IMR-90 (cell line): ENCODE results near the gene PIAS1. TPM values are rescaled to one million over a fixed set of nuclear protein-coding genes. Genes with fewer than 3 reads are reported as not detected.

Experiments used
- ATAC-seq: fragments of 200-7000 bp; cut with Tn5 transposase; 2 replicates; pipeline ENCODE4 v1.9.1; 2020; ENCODE audit warnings: low read depth, mild to moderate bottlenecking, moderate library complexity
- BruUV-seq: library from RNA; stranded (reverse); fragments of 400-500 nt; replicated peaks from 2 replicates; lab custom pipeline; 2021; lab: Mats Ljungman, UMichigan
- CTCF ChIA-PET: fragments of 300-600 bp; formaldehyde crosslinking; extraction: SDS; loops from one replicate; lab custom pipeline; 2021; ENCODE audit warnings: antibody characterized with exemption; lab: Yijun Ruan, JAX
- POLR2A ChIA-PET: fragments of 300-600 bp; sonication (Branson Sonifier 250); formaldehyde crosslinking; loops from one replicate; lab custom pipeline; 2022; ENCODE audit warnings: antibody characterized with exemption; ENCODE audit not compliant: unreplicated experiment; lab: Charles Lee
- DNase-seq: peaks from one replicate; pipeline ENCODE4 v3.0.0; 2013
- H2AFZ ChIP-seq: replicated peaks from 2 replicates; pipeline ENCODE3; 2013; ENCODE audit warnings: low read length, mild to moderate bottlenecking; ENCODE audit not compliant: poor library complexity
- H2AK5ac ChIP-seq: 2 replicates; pipeline ENCODE4 v1.6.1; 2013; ENCODE audit warnings: low read depth, low read length, inconsistent platforms
- H2AK9ac ChIP-seq: replicated peaks from 2 replicates; pipeline ENCODE3; 2013; ENCODE audit warnings: mild to moderate bottlenecking, low read depth, low read length, moderate library complexity; ENCODE audit not compliant: poor library complexity
- H2BK120ac ChIP-seq: 2 replicates; pipeline ENCODE4 v1.6.1; 2013; ENCODE audit warnings: low read depth, low read length, inconsistent platforms
- H2BK15ac ChIP-seq: 3 replicates; pipeline ENCODE4 v1.6.1; 2013; ENCODE audit warnings: low read depth, low read length, inconsistent platforms
- H2BK20ac ChIP-seq: 2 replicates; pipeline ENCODE4 v1.6.1; 2013; ENCODE audit warnings: low read depth, mild to moderate bottlenecking, inconsistent platforms, low read length, moderate library complexity
- H2BK5ac ChIP-seq: 2 replicates; pipeline ENCODE4 v1.6.1; 2013; ENCODE audit warnings: mild to moderate bottlenecking, low read depth, low read length, inconsistent platforms; ENCODE audit not compliant: poor library complexity, severe bottlenecking
- H3K14ac ChIP-seq: replicated peaks from 2 replicates; pipeline ENCODE4 v1.6.1; 2013; ENCODE audit warnings: low read depth, low read length, inconsistent platforms
- H3K18ac ChIP-seq: 2 replicates; pipeline ENCODE4 v1.6.1; 2013; ENCODE audit warnings: low read depth, low read length, control low read depth
- H3K23ac ChIP-seq: 2 replicates; pipeline ENCODE4 v1.6.1; 2013; ENCODE audit warnings: low read depth, low read length, inconsistent platforms
- H3K27ac ChIP-seq: 2 replicates; pipeline ENCODE4 v1.5.1; 2013; ENCODE audit warnings: mild to moderate bottlenecking, control low read depth, low read length; ENCODE audit not compliant: insufficient read depth
- H3K27me3 ChIP-seq: 2 replicates; pipeline ENCODE4 v1.6.1; 2013; ENCODE audit warnings: low read length; ENCODE audit not compliant: control insufficient read depth, insufficient read depth
- H3K36me3 ChIP-seq: 2 replicates; pipeline ENCODE4 v1.6.1; 2013; ENCODE audit warnings: low read length, mixed read lengths; ENCODE audit not compliant: control insufficient read depth, insufficient read depth
- H3K4ac ChIP-seq: 2 replicates; pipeline ENCODE4 v1.6.1; 2013; ENCODE audit warnings: low read depth, low read length, inconsistent platforms
- H3K4me1 ChIP-seq: 2 replicates; pipeline ENCODE4 v1.6.1; 2013; ENCODE audit warnings: low read length, mixed read lengths; ENCODE audit not compliant: control insufficient read depth, insufficient read depth
- H3K4me2 ChIP-seq: 2 replicates; pipeline ENCODE4 v1.6.1; 2013; ENCODE audit warnings: low read depth, mild to moderate bottlenecking, control low read depth, low read length, moderate library complexity
- H3K4me3 ChIP-seq: 2 replicates; pipeline ENCODE4 v1.5.1; 2013; ENCODE audit warnings: low read depth, mild to moderate bottlenecking, control low read depth, low read length, moderate library complexity; ENCODE audit not compliant: insufficient read depth
- H3K56ac ChIP-seq: 2 replicates; pipeline ENCODE4 v1.6.1; 2013; ENCODE audit warnings: low read length, inconsistent platforms; ENCODE audit not compliant: insufficient read depth; ENCODE audit errors: extremely low read depth
- H3K79me1 ChIP-seq, 2 experiments: 2 replicates each; pipeline ENCODE4 v1.6.1; 2013; ENCODE audit warnings: low read length in 2 of 2, inconsistent platforms in 1 of 2, low read depth in 1 of 2
- H3K9ac ChIP-seq: 2 replicates; pipeline ENCODE4 v1.6.1; 2013; ENCODE audit warnings: low read depth, low read length, control low read depth
- H3K9me1 ChIP-seq: 2 replicates; pipeline ENCODE4 v1.6.1; 2013; ENCODE audit warnings: low read length, inconsistent platforms; ENCODE audit not compliant: insufficient read depth
- H3K9me3 ChIP-seq: 2 replicates; pipeline ENCODE4 v1.6.1; 2013; ENCODE audit warnings: low read length; ENCODE audit not compliant: control insufficient read depth, insufficient read depth
- H4K20me1 ChIP-seq: 2 replicates; pipeline ENCODE4 v1.6.1; 2013; ENCODE audit warnings: low read length, inconsistent platforms; ENCODE audit not compliant: insufficient read depth
- H4K5ac ChIP-seq: 2 replicates; pipeline ENCODE4 v1.6.1; 2013; ENCODE audit warnings: mild to moderate bottlenecking, low read depth, low read length, control low read depth
- H4K8ac ChIP-seq, 2 experiments: 2 replicates each; pipeline ENCODE4 v1.6.1; 2013; ENCODE audit warnings: low read depth in 2 of 2, low read length in 2 of 2, control low read depth in 1 of 2, inconsistent platforms in 1 of 2
- H4K91ac ChIP-seq: 2 replicates; pipeline ENCODE4 v1.6.1; 2013; ENCODE audit warnings: low read depth, low read length, inconsistent platforms; ENCODE audit not compliant: insufficient read depth
- CEBPB ChIP-seq: IDR thresholded peaks from 2 replicates; pipeline ENCODE4 v1.6.1; 2012; ENCODE audit warnings: low read depth, low read length, improper control_type of control experiment
- MXI1 ChIP-seq: IDR thresholded peaks from 2 replicates; pipeline ENCODE4 v1.6.1; 2012; ENCODE audit warnings: low read depth, mild to moderate bottlenecking, low read length, moderate library complexity, borderline replicate concordance
- SMC3 ChIP-seq: fragments of 150-350 bp; IDR thresholded peaks from 2 replicates; pipeline ENCODE4 v1.6.1; 2016; ENCODE audit warnings: low read depth, mild to moderate bottlenecking, antibody characterized with exemption, low read length, moderate library complexity
- WGBS, 2 experiments: methylation state at CpG; one replicate each; pipeline versions ENCODE4 v1.1.5 to v1.1.7; 2013; ENCODE audit warnings: missing lambda C conversion rate in 2 of 2; ENCODE audit not compliant: insufficient read length in 1 of 2; ENCODE audit errors: extremely low coverage in 2 of 2; 5-methylcytosine and 5-hydroxymethylcytosine counted together
- dilution Hi-C: fragments of 300-500 bp; cut with HindIII; formaldehyde crosslinking; loops from one replicate; pipeline ENCODE4 v1.14.3; 2018; ENCODE audit warnings: low sequenced_read_pairs; ENCODE audit not compliant: unreplicated experiment
- in situ Hi-C: fragments of 300-500 bp; cut with MboI; formaldehyde crosslinking; loops from 3 replicates; pipeline ENCODE4 v1.14.3; 2019; ENCODE audit warnings: low sequenced_read_pairs, inconsistent platforms, mixed read lengths
- intact Hi-C: fragments of 100-400 bp; cut with micrococcal nuclease; formaldehyde crosslinking; loops from 2 replicates; pipeline ENCODE4 v1.10.0; 2022
- polyA plus RNA-seq, 3 experiments: library from polyadenylated mRNA; depleted of rRNA; stranded (reverse); fragments of >200 nt; gene quantifications; 2 replicates each; pipeline ENCODE4 v1.2.3, GENCODE V29; 2012; ENCODE audit warnings: low replicate concordance in 1 of 3
- total RNA-seq: library from RNA; depleted of rRNA; stranded (reverse); fragments of >200 nt; gene quantifications from 2 replicates; pipeline ENCODE4 v1.2.3, GENCODE V29; 2012

Gene PIAS1
- total and polyA plus RNA-seq, 2 of the 4 experiments (the other 2 are of a cell fraction), result 20.0 to 63.6 TPM

GRCh38 chr15:68080334-68080733 is 26.2 kb downstream of the PIAS1 start:
- ATAC-seq, result no peak
- no TSS peak for BruUV-seq
- no peak overlapping the region for H2BK15ac ChIP-seq
- H3K4me3 ChIP-seq, result no peak overlapping the region
- H3K14ac ChIP-seq, result no peak overlapping the region
- WGBS, 2 experiments, result 67% methylated on average over 1 of the region's 1 CpG; no CpG with 5 or more reads in 1 of the 2 experiments
- H2AFZ ChIP-seq, result no peak overlapping the region
- intact Hi-C loops (no loop called here), dilution Hi-C loops (no loop called here), in situ Hi-C loops (no loop called here)
- no peak overlapping the region for H2AK9ac ChIP-seq
- H2BK20ac ChIP-seq, result no peak overlapping the region
- no peaks in the 10 kb centered on the region for H3K9me3 ChIP-seq
- no peak overlapping the region for H3K18ac ChIP-seq
- H3K4me1 ChIP-seq, result no peaks in the 10 kb centered on the region; the same call in 1 of the 2 replicates
- H3K56ac ChIP-seq, result no peak overlapping the region
- no peak overlapping the region for H2BK120ac ChIP-seq
- TF ChIP-seq CEBPB (no peak), SMC3 (no peak), MXI1 (no peak)
- no peak overlapping the region for H3K4ac ChIP-seq
- H2AK5ac ChIP-seq, result no peak overlapping the region
- H3K4me2 ChIP-seq, result no peak overlapping the region
- H3K27me3 ChIP-seq, result no peaks in the 10 kb centered on the region
- H3K36me3 ChIP-seq, result no peaks in the 10 kb centered on the region
- peaks cover 66% of the 10 kb centered on the region for H4K20me1 ChIP-seq
- no peak overlapping the region for H4K91ac ChIP-seq
- peaks cover 27 to 74% of the 10 kb centered on the region in 2 experiments for H3K79me1 ChIP-seq
- H3K27ac ChIP-seq, result no peak overlapping the region
- H3K9me1 ChIP-seq, result no peaks in the 10 kb centered on the region
- no peak overlapping the region for H4K8ac ChIP-seq
- POLR2A ChIA-PET, result no interaction called here
- no peak overlapping the region for H3K9ac ChIP-seq
- H4K5ac ChIP-seq, result no peak overlapping the region
- CTCF ChIA-PET, result no interaction called here
- H2BK5ac ChIP-seq, result no peak overlapping the region
- no peak for DNase-seq
- H3K23ac ChIP-seq, result no peak overlapping the region
